Spinal cord (tissue), 10 donors: Measurements from ENCODE around the gene TMEM30B. TPM values are rescaled to one million over a fixed set of nuclear protein-coding genes. Genes with fewer than 3 reads are reported as not detected.

ENCODE experiments used
- DNase-seq, 6 donors: peaks; one replicate each; pipeline versions ENCODE4 v3.0.0 to v3.0.0-alpha.2; 2013 to 2015; ENCODE audit warnings: low spot score in 6 of 6, low read depth in 4 of 6
- H3K27ac ChIP-seq: one replicate; pipeline ENCODE4 v1.5.1; 2013; ENCODE audit warnings: low read depth, low read length, control low read depth
- H3K27me3 ChIP-seq: one replicate; pipeline ENCODE4 v1.6.1; 2013; ENCODE audit warnings: low read length; ENCODE audit not compliant: control insufficient read depth, insufficient read depth
- H3K36me3 ChIP-seq: one replicate; pipeline ENCODE4 v1.6.1; 2013; ENCODE audit warnings: low read length; ENCODE audit not compliant: control insufficient read depth, insufficient read depth
- H3K4me1 ChIP-seq: one replicate; pipeline ENCODE4 v1.6.1; 2013; ENCODE audit warnings: low read length; ENCODE audit not compliant: control insufficient read depth, insufficient read depth
- H3K4me3 ChIP-seq: one replicate; pipeline ENCODE4 v1.5.1; 2013; ENCODE audit warnings: low read depth, low read length, control low read depth
- H3K9me3 ChIP-seq: one replicate; pipeline ENCODE4 v1.6.1; 2013; ENCODE audit warnings: low read length; ENCODE audit not compliant: control insufficient read depth, insufficient read depth
- WGBS: methylation state at CpG from one replicate; pipeline ENCODE4 v1.1.5; 2013; ENCODE audit warnings: missing lambda C conversion rate; ENCODE audit not compliant: insufficient coverage; 5-methylcytosine and 5-hydroxymethylcytosine counted together
- polyA plus RNA-seq, 2 donors: library from polyadenylated mRNA; unstranded; fragments of 120-200 nt; gene quantifications; one replicate each; pipeline ENCODE4 v1.2.1, GENCODE V29; 2013; ENCODE audit not compliant: insufficient read length in 2 of 2
- total RNA-seq, 2 donors: library from RNA; depleted of rRNA in 1 of 2; stranded (reverse); fragments of 120-200 nt in 1 of 2; fragments of >200 nt in 1 of 2; gene quantifications; one replicate each; pipeline versions ENCODE4 v1.2.3 to v1.2.4, GENCODE V29; 2013 to 2014
- donor health status: healthy.

TMEM30B gene
- total and polyA plus RNA-seq, 4 donors: 0.14 to 11.8 (median 5.3) TPM

DNA sequence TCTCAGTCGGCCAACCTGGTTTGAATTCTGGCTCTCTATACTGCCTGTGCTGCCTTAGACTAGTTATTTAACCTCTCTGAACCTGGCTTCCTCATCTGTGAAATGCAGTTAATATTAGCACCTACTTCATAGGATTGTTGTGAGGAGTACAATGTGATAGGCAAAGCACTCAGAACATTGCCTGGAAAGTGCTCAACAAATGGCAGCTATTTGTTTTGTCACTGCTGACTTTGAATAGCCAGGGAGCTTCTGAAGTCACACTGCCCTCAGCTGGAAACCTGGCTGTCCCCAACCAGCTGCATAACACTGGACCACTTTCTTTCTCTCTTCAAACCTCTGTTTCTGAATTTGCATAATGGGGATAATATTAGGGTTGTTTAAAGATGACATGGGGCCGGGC is 9.6 kb downstream of the TMEM30B start:
- Histone ChIP-seq H3K27ac (no peak overlapping the region), H3K4me3 (no peak overlapping the region), H3K4me1 (peaks cover 8% of the 10 kb centered on the region), H3K36me3 (no peaks in the 10 kb centered on the region), H3K9me3 (no peaks in the 10 kb centered on the region), H3K27me3 (peaks cover 19% of the 10 kb centered on the region)
- no peak for DNase-seq
- no CpG with 5 or more reads among the region's 2 CpGs for WGBS

DNA sequence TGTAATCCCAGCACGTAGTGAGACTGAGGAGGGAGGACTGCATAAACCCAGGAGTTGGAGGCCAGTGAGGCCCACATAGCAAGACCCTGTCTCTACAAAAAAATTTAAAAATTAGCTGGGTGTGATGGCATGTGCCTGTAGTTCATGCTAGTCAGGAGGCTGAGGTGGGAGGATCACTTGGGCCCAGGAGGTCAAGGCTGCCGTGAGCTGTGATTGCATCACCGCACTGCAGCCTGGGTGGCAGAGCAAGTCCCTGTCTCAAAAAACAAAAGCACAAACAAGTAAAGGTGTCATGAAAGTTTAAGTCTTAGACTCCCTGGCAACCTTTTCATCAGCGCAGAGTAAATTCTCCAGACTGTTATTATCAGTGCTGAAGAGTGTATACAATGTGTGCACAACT is 10.4 kb downstream of the TMEM30B start:
- Histone ChIP-seq H3K27me3 (peaks cover 19% of the 10 kb centered on the region), H3K4me1 (peaks cover 8% of the 10 kb centered on the region), H3K36me3 (no peaks in the 10 kb centered on the region), H3K4me3 (no peak overlapping the region), H3K27ac (no peak overlapping the region), H3K9me3 (no peaks in the 10 kb centered on the region)
- DNase-seq: no peak
- 83% methylated on average over 1 of the region's 4 CpGs for WGBS

DNA sequence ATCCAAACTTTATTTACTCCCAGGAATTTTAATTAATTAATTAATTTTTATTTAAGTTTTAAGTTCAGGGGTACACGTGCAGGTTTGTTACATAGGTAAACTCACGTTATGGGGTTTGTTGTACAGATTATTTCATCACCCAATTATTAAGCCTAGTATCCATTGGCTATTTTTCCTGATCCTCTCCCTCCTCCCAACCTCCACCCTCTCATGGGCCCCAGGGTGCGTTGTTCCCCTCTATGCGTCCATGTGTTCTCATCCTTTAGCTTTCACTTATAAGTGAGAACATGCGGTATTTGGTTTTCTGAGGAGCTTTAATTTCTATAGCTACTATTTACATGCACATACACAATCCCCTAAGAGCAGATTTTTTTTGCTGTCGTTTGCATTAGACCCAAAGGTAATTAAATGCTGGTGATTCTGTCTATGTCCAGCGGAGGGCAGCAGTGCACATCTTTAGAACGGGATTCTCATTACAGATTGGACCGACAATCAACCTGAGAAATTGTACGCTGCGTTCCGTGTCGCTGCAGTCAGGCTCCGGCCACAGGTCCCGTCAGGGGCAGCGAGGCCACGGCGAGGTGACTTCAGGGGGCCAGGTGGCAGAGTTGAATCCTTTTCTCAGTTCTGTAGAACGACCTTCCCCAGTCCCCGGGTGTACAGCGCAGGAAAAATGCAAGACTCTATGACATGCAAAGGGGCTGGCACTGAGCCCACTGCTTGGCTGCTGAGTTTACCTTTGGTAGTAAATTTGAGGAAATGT is 11.6 kb downstream of the TMEM30B start:
- peaks cover 8% of the 10 kb centered on the region for H3K4me1 ChIP-seq
- H3K9me3 ChIP-seq: no peaks in the 10 kb centered on the region
- WGBS: 2% methylated on average over 15 of the region's 21 CpGs
- DNase-seq: peak in 5 of 6 donors; percentile 47 to 95 (median 65)
- no peaks in the 10 kb centered on the region for H3K36me3 ChIP-seq
- peaks cover 16% of the 10 kb centered on the region for H3K27me3 ChIP-seq
- peak overlapping the region; percentile 48 for H3K4me3 ChIP-seq
- no peak overlapping the region for H3K27ac ChIP-seq

DNA sequence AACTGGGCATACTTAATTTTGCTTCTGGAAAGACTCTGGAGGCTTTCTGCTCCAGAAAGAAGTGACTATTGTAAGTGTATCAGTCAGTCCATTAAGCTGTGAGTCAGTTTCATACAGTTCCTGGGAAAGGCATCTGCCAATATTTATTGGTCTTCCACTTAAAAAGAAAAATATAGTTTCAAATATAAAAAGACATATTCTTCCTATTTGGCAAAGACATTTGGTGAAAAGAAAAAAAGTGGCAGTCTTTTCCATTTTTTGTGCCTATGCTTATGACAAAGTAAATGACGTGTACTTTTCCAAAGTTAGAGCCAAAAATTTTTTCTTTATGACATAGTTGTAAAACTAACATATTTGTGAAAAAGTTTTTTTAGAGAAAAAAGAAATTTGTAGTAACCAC is 12.3 kb downstream of the TMEM30B start:
- no peaks in the 10 kb centered on the region for H3K9me3 ChIP-seq
- peaks cover 8% of the 10 kb centered on the region for H3K4me1 ChIP-seq
- no peak for DNase-seq
- no peak overlapping the region for H3K4me3 ChIP-seq
- WGBS: no CpG with 5 or more reads among the region's 1 CpG
- H3K27me3 ChIP-seq: peaks cover 14% of the 10 kb centered on the region
- H3K27ac ChIP-seq: no peak overlapping the region
- no peaks in the 10 kb centered on the region for H3K36me3 ChIP-seq

DNA sequence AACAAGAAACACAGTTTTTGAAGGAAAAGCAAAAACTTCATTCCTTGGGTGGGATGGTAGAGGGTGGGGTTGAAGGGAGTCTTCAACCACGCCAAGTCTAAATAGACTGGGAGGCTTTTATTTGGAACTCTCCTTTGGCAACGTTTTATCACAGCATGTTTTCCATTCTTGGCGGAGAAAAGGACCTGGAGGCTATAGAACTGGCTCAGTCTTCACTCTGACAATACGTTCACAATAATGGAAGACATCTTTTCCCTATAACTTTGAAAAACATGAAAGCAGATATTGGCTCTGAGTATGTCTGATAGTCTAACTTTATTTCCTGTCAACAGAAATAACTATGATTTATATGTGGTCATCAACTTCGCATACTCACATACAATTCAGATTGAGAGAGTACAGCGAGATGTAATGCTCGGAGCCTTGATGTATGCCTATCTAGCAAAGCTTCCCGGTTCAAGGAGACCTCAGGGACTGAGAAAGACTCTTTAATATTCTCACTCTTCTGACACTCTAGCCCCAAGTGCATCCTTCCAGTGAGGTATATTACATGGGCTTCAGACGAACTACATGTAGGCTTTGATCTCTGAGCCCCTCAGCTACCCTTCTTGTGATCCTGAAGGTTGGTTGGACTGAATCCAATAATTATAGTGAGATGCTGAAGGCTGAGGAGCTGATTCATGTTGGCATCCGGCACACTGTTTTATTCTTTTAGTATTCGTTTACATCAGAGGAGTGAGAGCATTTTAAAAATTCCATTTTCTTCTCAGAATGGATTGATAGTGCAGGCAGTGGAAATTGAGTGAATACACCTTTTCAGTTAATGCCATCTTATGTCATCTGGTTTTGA is 14.0 kb downstream of the TMEM30B start:
- Histone ChIP-seq H3K9me3 (no peaks in the 10 kb centered on the region), H3K4me1 (peaks cover 8% of the 10 kb centered on the region), H3K27ac (peak overlapping the region; percentile 69), H3K36me3 (no peaks in the 10 kb centered on the region), H3K27me3 (peaks cover 14% of the 10 kb centered on the region), H3K4me3 (no peak overlapping the region)
- peak in 2 of 6 donors; percentile 66 to 68 for DNase-seq
- 20% methylated on average over 1 of the region's 11 CpGs for WGBS

DNA sequence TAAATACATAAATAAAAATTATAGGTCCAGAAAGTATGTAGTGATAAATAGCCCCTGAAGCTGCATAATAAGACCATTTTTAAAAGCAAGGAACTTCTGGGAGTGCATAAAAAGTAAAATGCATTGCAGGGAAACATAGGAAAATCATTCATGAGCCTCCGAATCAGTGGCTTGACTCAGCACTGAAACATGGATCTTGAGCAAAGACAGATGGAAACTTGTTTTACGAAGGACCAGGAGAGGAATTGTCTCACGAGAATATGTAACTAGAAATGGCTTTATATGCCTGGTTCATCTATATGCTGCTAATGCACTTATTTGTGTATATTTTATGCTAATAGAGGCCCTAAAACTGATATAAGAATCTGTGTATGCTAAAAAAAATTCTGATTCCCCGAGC is 14.7 kb downstream of the TMEM30B start:
- peak overlapping the region; percentile 25 for H3K27ac ChIP-seq

DNA sequence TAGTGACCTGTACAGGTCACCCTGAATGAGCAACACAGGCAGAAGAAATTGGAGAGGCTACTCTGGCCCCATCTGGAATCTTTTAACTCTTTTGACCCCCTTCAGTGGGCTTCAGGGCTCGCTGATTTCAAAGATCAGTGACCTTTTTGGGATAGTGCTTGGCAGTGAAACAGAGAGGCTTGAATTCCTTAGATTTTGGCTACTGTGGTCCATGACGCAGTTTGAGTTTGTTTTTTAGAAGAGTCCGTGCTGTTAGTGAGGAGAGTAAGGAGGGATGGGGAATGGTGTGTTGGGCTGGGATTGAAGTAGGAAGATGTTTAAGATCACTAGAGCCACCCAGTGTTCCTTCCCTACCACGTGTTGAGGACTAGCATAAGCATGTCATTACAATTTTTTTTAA is 16.5 kb downstream of the TMEM30B start:
- H3K36me3 ChIP-seq: no peaks in the 10 kb centered on the region
- H3K27me3 ChIP-seq: peaks cover 6% of the 10 kb centered on the region
- WGBS: 90% methylated on average over 1 of the region's 4 CpGs
- H3K9me3 ChIP-seq: no peaks in the 10 kb centered on the region
- H3K4me3 ChIP-seq: no peak overlapping the region
- H3K27ac ChIP-seq: peak overlapping the region; percentile 22
- H3K4me1 ChIP-seq: peaks cover 4% of the 10 kb centered on the region
- DNase-seq: no peak

More for the DNA sequence above, 14.7 kb downstream of the TMEM30B start:
- no peak for DNase-seq
- Histone ChIP-seq H3K27me3 (peaks cover 14% of the 10 kb centered on the region), H3K4me3 (no peak overlapping the region), H3K36me3 (no peaks in the 10 kb centered on the region), H3K9me3 (no peaks in the 10 kb centered on the region), H3K4me1 (peaks cover 8% of the 10 kb centered on the region)
- 95% methylated on average over 2 of the region's 4 CpGs for WGBS

DNA sequence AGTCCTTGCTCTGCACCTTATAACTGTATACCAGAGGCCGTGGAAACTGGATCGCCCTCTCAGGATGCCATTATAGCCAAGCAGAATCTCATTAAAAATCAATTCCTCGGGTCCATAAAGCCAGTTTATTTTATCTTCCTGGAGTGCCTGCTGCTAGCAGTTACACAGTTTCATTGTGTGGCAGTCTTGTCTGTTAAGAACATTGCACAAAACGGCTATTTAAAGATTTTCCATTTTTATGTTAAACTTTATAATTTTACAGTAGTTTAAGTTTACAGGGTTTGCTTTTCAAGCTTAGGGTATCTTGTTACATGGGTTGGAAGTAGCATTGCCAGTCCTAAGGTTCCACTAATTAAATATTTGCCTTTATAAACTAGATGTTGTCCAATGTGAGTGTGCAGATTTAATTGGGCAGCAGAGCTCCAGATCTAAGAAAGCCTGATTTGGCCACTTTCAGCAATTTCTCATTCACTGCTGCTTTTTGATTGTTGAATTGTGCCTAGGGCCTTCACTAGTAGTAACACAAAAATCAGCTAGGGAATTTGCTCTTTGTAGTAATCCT is 17.0 kb downstream of the TMEM30B start:
- peaks cover 5% of the 10 kb centered on the region for H3K27me3 ChIP-seq

DNA sequence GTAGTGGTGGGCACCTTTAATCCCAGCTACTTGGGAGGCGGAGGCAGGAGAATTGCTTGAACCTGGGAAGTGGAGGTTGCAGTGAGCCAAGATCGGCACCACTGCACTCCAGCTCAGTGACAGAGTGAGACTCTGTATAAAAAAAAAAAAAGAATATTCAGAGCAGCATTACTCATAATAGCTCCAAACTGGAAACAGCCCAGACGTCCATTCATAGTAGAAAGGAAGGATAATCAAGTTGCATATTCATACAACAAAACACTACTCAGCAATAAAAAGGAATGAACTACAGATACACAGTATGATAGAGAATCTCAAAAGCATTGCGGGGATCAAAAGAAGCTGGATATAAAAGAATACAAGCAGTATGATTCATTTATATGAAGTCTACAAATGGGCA is 19.1 kb downstream of the TMEM30B start:
- no peaks in the 10 kb centered on the region for H3K4me1 ChIP-seq
- H3K36me3 ChIP-seq: no peaks in the 10 kb centered on the region
- WGBS: 100% methylated on average over 1 of the region's 4 CpGs
- H3K4me3 ChIP-seq: no peak overlapping the region
- H3K9me3 ChIP-seq: no peaks in the 10 kb centered on the region
- DNase-seq: no peak
- H3K27ac ChIP-seq: no peak overlapping the region
- H3K27me3 ChIP-seq: peaks cover 3% of the 10 kb centered on the region

More for the DNA sequence above, 17.0 kb downstream of the TMEM30B start:
- Histone ChIP-seq H3K4me3 (no peak overlapping the region), H3K9me3 (no peaks in the 10 kb centered on the region), H3K27ac (peak overlapping the region; percentile 22), H3K4me1 (no peaks in the 10 kb centered on the region), H3K36me3 (no peaks in the 10 kb centered on the region)
- WGBS: no CpG with 5 or more reads among the region's 4 CpGs
- DNase-seq: peak in 2 of 6 donors; percentile 7 to 84
